ENCODE data around the gene VDR.

GRCh38 chr12:47888153-47888819 lies 16.5 kb downstream of the VDR start:
- TF ChIP-seq CTCF (IDR thresholded peaks at IDR 0.05): no peak
- no peak for TF ChIP-seq POLR2A (IDR thresholded peaks at IDR 0.05)

Data from esophagus squamous epithelium (tissue), 4 donors.